GM18505 (cell line): ENCODE data around the gene NHLRC3.
"Not testable (repeated sequence)": the region's sequence is repeated elsewhere in the genome, so short reads cannot be mapped to it uniquely, and the experiment has no call there.

Experiments used
- ATAC-seq: cut with Tn5 transposase; IDR thresholded peaks from one replicate; pipeline ENCODE4 v1.9.1; 2021; ENCODE audit not compliant: unreplicated experiment
- POLR2A ChIP-seq: IDR thresholded peaks from 4 replicates; pipeline ENCODE4 v1.6.1; 2011; ENCODE audit warnings: borderline replicate concordance; ENCODE audit not compliant: insufficient read depth, insufficient read length; ENCODE audit errors: extremely low read depth

The NHLRC3 gene

GRCh38 chr13:39058040-39058439, 19.8 kb downstream of the NHLRC3 start:
- TF ChIP-seq POLR2A: no peak
- ATAC-seq: no peak

GRCh38 chr13:39062004-39062403, 23.7 kb downstream of the NHLRC3 start:
- no peak for ATAC-seq
- TF ChIP-seq POLR2A: no peak

- ATAC-seq: no peak
- TF ChIP-seq POLR2A: no peak
Measured at GRCh38 chr13:39072842-39073241, 34.6 kb downstream of the NHLRC3 start.

- TF ChIP-seq POLR2A: no peak
- ATAC-seq: no peak
Measured at GRCh38 chr13:39073983-39074382, 35.7 kb downstream of the NHLRC3 start.

- not testable (repeated sequence) for ATAC-seq
Measured at GRCh38 chr13:39086251-39086945, 48.1 kb downstream of the NHLRC3 start.

GRCh38 chr13:39091586-39091985, 53.3 kb downstream of the NHLRC3 start:
- no peak for ATAC-seq
- no peak for TF ChIP-seq POLR2A

- TF ChIP-seq POLR2A: no peak
- no peak for ATAC-seq
Measured at GRCh38 chr13:39095500-39095899, 57.2 kb downstream of the NHLRC3 start.

- ATAC-seq: no peak
- TF ChIP-seq POLR2A: no peak
Measured at GRCh38 chr13:39099231-39099630, 61.0 kb downstream of the NHLRC3 start.
